A549 (cell line): ENCODE results near the gene CYP4F8.

ENCODE experiments used
- ATOH8 ChIP-seq: fragments of 250-450 bp; sonication (Bioruptor Pico); IDR thresholded peaks from 2 replicates; pipeline ENCODE4 v1.5.0; 2020; ENCODE audit warnings: low read depth, mild to moderate bottlenecking, moderate library complexity
- EP300 ChIP-seq, 2 experiments: fragments of >200 bp; sonication (Bioruptor Twin); formaldehyde crosslinking; IDR thresholded peaks; 2 replicates in 1 of 2; 3 replicates in 1 of 2; pipeline ENCODE4 v1.6.1; 2016 to 2017

- TF ChIP-seq ATOH8 (CRISPR knock-in tag) (no peak), EP300 (IDR thresholded peaks at IDR 0.05) (no peak)
Measured at GRCh38 chr19:15616627-15617270, 1.7 kb downstream of the CYP4F8 start.
